Epithelial cell of esophagus (primary cell): ENCODE results near the gene NECAB3.

Experiments used
- DNase-seq: peaks from one replicate; pipeline ENCODE4 v3.0.0; 2010; ENCODE audit warnings: low read depth
- H3K4me3 ChIP-seq: 2 replicates; pipeline ENCODE4 v1.5.1; 2011; ENCODE audit warnings: mild to moderate bottlenecking, low read length, control low read depth
- CTCF ChIP-seq: IDR thresholded peaks from 2 replicates; pipeline ENCODE4 v1.5.1; 2011; ENCODE audit warnings: low read depth, mild to moderate bottlenecking, low read length, control low read depth, inconsistent platforms; ENCODE audit not compliant: insufficient read depth; ENCODE audit errors: missing control alignments

NECAB3 gene

GRCh38 chr20:33629979-33630378 is 44.2 kb downstream of the NECAB3 start:
- DNase-seq: no peak
- no peak for TF ChIP-seq CTCF
- no peak overlapping the region for H3K4me3 ChIP-seq

GRCh38 chr20:33629533-33629932 is 44.7 kb downstream of the NECAB3 start:
- DNase-seq: no peak
- no peak overlapping the region for H3K4me3 ChIP-seq
- no peak for TF ChIP-seq CTCF

- no peak for TF ChIP-seq CTCF
- DNase-seq: no peak
- no peak overlapping the region for H3K4me3 ChIP-seq
These were observed 46.5 kb downstream of the NECAB3 start for GRCh38 chr20:33627577-33628216.

- DNase-seq: no peak
- H3K4me3 ChIP-seq: no peak overlapping the region
- no peak for TF ChIP-seq CTCF
These were observed 48.0 kb downstream of the NECAB3 start for GRCh38 chr20:33626190-33626589.

- no peak for TF ChIP-seq CTCF
- no peak overlapping the region for H3K4me3 ChIP-seq
- DNase-seq: no peak
These were observed 49.8 kb downstream of the NECAB3 start for GRCh38 chr20:33624399-33624798.

GRCh38 chr20:33622705-33623365 is 51.4 kb downstream of the NECAB3 start:
- H3K4me3 ChIP-seq: no peak overlapping the region

More at GRCh38 chr20:33622705-33623365, 51.4 kb downstream of the NECAB3 start:
- DNase-seq: peak; percentile 17
- TF ChIP-seq CTCF: no peak
